Osteocyte (in vitro differentiated cells): ENCODE measurements around the gene PHETA1. TPM values are rescaled to one million over a fixed set of nuclear protein-coding genes. Genes with fewer than 3 reads are reported as not detected.

Source experiments
- DNase-seq: peaks from one replicate; pipeline ENCODE4 v3.0.0; 2021; ENCODE audit warnings: mixed read lengths; ENCODE audit not compliant: unreplicated experiment; ENCODE audit errors: extremely low spot score
- H3K27ac Mint-ChIP-seq: one replicate; pipeline ENCODE4 v1.8.0; 2021; ENCODE audit warnings: mild to moderate bottlenecking, mixed read lengths; ENCODE audit not compliant: unreplicated experiment
- H3K27me3 Mint-ChIP-seq: one replicate; pipeline ENCODE4 v1.8.0; 2021; ENCODE audit warnings: mixed read lengths; ENCODE audit not compliant: unreplicated experiment
- H3K36me3 Mint-ChIP-seq: one replicate; pipeline ENCODE4 v1.8.0; 2021; ENCODE audit warnings: mixed read lengths; ENCODE audit not compliant: unreplicated experiment
- H3K4me1 Mint-ChIP-seq: one replicate; pipeline ENCODE4 v1.8.0; 2021; ENCODE audit warnings: mixed read lengths; ENCODE audit not compliant: unreplicated experiment
- H3K4me3 Mint-ChIP-seq: one replicate; pipeline ENCODE4 v1.8.0; 2021; ENCODE audit warnings: mild to moderate bottlenecking, moderate library complexity, mixed read lengths; ENCODE audit not compliant: unreplicated experiment
- H3K9me3 Mint-ChIP-seq: one replicate; pipeline ENCODE4 v1.8.0; 2021; ENCODE audit warnings: mixed read lengths; ENCODE audit not compliant: unreplicated experiment
- CTCF ChIP-seq: fragments of 200-600 bp; sonication (generic); IDR thresholded peaks from 2 replicates; pipeline ENCODE4 v1.5.0; 2021; ENCODE audit warnings: antibody characterized with exemption, mild to moderate bottlenecking, moderate library complexity
- total RNA-seq: library from RNA; stranded (reverse); gene quantifications from 2 replicates; pipeline ENCODE4 v1.2.1, GENCODE V29; 2021

Gene PHETA1
- total RNA-seq, 1 donor from 2014 or later, result 13.6 TPM

- no peaks in the 10 kb centered on the region for H3K27me3 Mint-ChIP-seq
- H3K27ac Mint-ChIP-seq, result no peak overlapping the region
- H3K9me3 Mint-ChIP-seq, result peaks cover 3% of the 10 kb centered on the region
- DNase-seq, result no peak
- no peaks in the 10 kb centered on the region for H3K36me3 Mint-ChIP-seq
- TF ChIP-seq CTCF, result no peak
- H3K4me1 Mint-ChIP-seq, result no peaks in the 10 kb centered on the region
- no peak overlapping the region for H3K4me3 Mint-ChIP-seq
These were observed 15.1 kb downstream of the PHETA1 start for GRCh38 chr12:111353603-111354295.

GRCh38 chr12:111353026-111353425 lies 15.9 kb downstream of the PHETA1 start:
- DNase-seq, result no peak
- no peak for TF ChIP-seq CTCF
- Mint-ChIP-seq H3K4me1 (no peaks in the 10 kb centered on the region), H3K36me3 (no peaks in the 10 kb centered on the region), H3K4me3 (no peak overlapping the region), H3K9me3 (peaks cover 4% of the 10 kb centered on the region), H3K27ac (no peak overlapping the region), H3K27me3 (no peaks in the 10 kb centered on the region)

GRCh38 chr12:111352296-111352993 lies 16.4 kb downstream of the PHETA1 start:
- peaks cover 4% of the 10 kb centered on the region for H3K9me3 Mint-ChIP-seq
- H3K27ac Mint-ChIP-seq, result no peak overlapping the region
- H3K4me1 Mint-ChIP-seq, result no peaks in the 10 kb centered on the region
- H3K4me3 Mint-ChIP-seq, result no peak overlapping the region
- no peaks in the 10 kb centered on the region for H3K27me3 Mint-ChIP-seq
- TF ChIP-seq CTCF, result no peak
- no peak for DNase-seq
- H3K36me3 Mint-ChIP-seq, result no peaks in the 10 kb centered on the region

GRCh38 chr12:111351026-111351425 lies 17.9 kb downstream of the PHETA1 start:
- H3K9me3 Mint-ChIP-seq, result peaks cover 4% of the 10 kb centered on the region
- no peaks in the 10 kb centered on the region for H3K27me3 Mint-ChIP-seq
- DNase-seq, result no peak
- no peaks in the 10 kb centered on the region for H3K36me3 Mint-ChIP-seq
- H3K4me1 Mint-ChIP-seq, result no peaks in the 10 kb centered on the region
- no peak overlapping the region for H3K27ac Mint-ChIP-seq
- no peak overlapping the region for H3K4me3 Mint-ChIP-seq
- no peak for TF ChIP-seq CTCF

- peaks cover 4% of the 10 kb centered on the region for H3K9me3 Mint-ChIP-seq
- no peak for TF ChIP-seq CTCF
- H3K4me3 Mint-ChIP-seq, result no peak overlapping the region
- no peaks in the 10 kb centered on the region for H3K36me3 Mint-ChIP-seq
- H3K27me3 Mint-ChIP-seq, result no peaks in the 10 kb centered on the region
- DNase-seq, result no peak
- H3K4me1 Mint-ChIP-seq, result no peaks in the 10 kb centered on the region
- H3K27ac Mint-ChIP-seq, result no peak overlapping the region
These were observed 19.0 kb downstream of the PHETA1 start for GRCh38 chr12:111349748-111350520.
